ENCODE results near the gene KLHDC4.
"Not testable (repeated sequence)": the region's sequence is repeated elsewhere in the genome, so short reads cannot be mapped to it uniquely, and the experiment has no call there.

The KLHDC4 gene

DNA sequence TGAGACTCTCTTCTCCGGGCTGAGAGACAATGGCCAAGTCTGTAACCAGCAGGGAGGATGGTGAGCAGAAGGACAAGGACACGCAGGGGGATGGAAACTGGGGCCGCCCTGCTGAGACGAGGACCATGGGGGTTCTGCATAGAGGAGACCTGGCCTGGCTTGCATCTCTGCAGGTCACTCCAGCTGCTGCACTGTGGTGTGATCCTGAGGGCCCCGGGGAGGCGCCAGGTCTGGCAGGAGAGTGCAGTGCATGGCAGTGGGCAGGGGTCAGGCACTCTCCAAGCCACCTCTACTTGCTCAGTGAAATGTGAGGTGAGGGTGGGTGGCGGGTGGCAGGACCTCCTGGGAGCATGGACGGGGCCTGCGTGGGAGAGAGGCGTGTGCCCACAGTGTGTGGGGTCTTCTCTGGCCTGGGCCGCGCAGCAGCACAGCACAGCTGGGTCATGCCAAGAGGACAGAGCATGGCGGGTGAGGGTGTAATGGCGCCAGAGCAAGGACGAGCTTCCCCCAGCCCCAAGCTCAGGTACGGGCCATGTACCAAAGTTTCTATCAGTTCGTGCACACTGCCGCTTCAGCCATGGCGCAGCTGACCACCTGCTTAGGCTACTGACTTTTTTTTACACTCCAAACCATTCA is 43.1 kb downstream of the KLHDC4 start:
- Histone ChIP-seq H3K9ac (ENCODE audit: low read length in 5 of 5) (no peak overlapping the region), H3K4me1 (ENCODE audit: control insufficient read depth in 5 of 5, insufficient read depth in 5 of 5, low read length in 5 of 5) (peaks cover 0 to 5% (median 3%) of the 10 kb centered on the region in 5 donors), H3K36me3 (ENCODE audit: control insufficient read depth in 5 of 5, insufficient read depth in 5 of 5, low read length in 5 of 5) (peaks cover 0 to 49% (median 32%) of the 10 kb centered on the region in 5 donors), H3K27ac (ENCODE audit: low read depth, low read length) (no peak overlapping the region), H3K4me3 (ENCODE audit: low read depth in 1 of 5, low read length in 5 of 5) (no peak overlapping the region), H3K9me3 (ENCODE audit: control insufficient read depth in 5 of 5, low read length in 5 of 5) (no peaks in the 10 kb centered on the region), H3K27me3 (ENCODE audit: control insufficient read depth in 5 of 5, insufficient read depth in 4 of 5, low read length in 5 of 5) (no peaks in the 10 kb centered on the region)

DNA sequence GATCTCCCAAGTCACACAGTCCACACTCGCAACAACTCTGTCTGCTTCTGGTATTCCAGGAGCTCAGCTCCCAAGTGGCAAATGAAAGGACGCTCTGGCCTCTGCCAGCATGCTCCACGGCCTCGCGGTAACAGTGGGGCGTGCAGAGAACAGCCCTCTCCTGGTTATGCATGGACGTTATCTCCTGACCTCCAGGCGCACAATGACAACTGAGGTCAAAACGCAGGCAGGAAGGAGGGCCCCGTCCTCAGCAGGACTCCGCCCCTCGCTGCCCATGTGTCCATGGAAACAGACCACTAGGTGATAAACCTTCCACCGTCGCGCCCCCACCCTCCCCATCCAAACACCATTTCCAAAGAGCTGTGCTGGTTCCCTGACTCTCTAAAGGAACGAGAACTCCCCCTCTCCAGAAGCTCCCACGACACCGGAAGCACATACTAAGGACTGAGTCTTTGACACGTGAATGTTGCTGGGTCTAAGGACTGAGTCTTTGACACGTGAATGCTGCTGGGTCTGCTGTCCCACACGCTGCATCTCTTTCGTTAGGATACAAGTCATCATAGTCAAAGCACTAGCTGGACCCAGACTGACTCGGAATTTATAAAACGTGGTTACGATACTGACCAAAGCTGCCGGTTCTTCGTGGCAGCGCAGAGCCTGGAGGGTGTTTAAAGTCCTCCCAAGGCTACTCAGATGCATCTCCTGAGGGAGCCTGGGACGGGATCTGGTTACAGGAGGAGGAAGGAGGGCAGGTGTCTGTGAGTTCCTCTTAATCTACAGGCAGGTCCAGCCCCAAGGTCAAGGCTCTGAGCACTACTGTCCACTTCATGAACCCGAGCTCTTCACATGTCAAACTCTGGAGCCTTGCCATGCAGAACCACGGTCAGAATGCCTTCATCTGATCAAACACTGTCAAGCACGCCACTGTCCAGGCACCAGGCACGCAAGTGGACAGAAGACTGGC is 43.9 kb downstream of the KLHDC4 start:
- Histone ChIP-seq H3K36me3 (ENCODE audit: control insufficient read depth in 5 of 5, insufficient read depth in 5 of 5, low read length in 5 of 5) (peaks cover 3 to 50% (median 31%) of the 10 kb centered on the region in 5 donors), H3K27me3 (ENCODE audit: control insufficient read depth in 5 of 5, insufficient read depth in 4 of 5, low read length in 5 of 5) (no peaks in the 10 kb centered on the region), H3K4me1 (ENCODE audit: control insufficient read depth in 5 of 5, insufficient read depth in 5 of 5, low read length in 5 of 5) (peaks cover 0 to 5% (median 3%) of the 10 kb centered on the region in 5 donors), H3K4me3 (ENCODE audit: low read depth in 1 of 5, low read length in 5 of 5) (no peak overlapping the region), H3K9me3 (ENCODE audit: control insufficient read depth in 5 of 5, low read length in 5 of 5) (no peaks in the 10 kb centered on the region), H3K9ac (ENCODE audit: low read length in 5 of 5) (no peak overlapping the region), H3K27ac (ENCODE audit: low read depth, low read length) (no peak overlapping the region)

DNA sequence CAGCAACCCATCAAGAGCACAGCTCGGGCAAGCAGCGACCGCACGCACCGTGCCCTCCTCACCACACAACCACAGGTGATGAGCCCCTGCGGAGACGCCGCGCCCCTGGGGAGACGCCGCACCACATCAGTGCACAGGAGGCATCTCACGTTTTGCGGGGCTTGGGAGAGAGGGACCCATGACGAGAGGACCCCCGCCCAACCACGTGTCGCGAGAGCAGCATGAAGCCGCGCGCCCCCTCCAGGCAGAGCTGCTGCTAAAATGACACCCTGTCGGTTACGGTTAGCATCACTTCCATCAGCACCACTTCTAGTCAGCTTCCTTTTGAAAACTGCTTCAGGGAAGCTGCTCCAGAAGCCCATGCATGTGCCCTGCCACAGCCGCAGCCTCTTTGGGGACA is 45.3 kb downstream of the KLHDC4 start:
- peaks cover 0 to 5% (median 3%) of the 10 kb centered on the region in 5 donors for H3K4me1 ChIP-seq (ENCODE audit: control insufficient read depth in 5 of 5, insufficient read depth in 5 of 5, low read length in 5 of 5)

DNA sequence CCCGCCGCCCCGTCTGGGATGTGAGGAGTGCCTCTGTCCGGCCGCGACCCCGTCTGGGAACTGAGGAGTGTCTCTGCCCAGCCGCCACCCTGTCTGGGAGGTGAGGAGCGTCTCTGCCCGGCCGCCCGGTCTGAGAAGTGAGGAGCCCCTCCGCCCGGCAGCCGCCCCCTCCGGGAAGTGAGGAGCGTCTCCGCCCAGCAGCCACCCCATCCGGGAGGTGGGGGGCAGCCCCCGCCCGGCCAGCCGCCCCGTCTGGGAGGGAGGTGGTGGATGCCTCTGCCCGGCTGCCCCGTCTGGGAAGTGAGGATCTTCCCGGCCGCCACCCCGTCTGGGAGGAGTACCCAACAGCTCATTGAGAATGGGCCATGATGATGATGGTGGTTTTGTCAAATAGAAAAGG is 47.0 kb downstream of the KLHDC4 start:
- not testable (repeated sequence) for H3K9me3 ChIP-seq (ENCODE audit: control insufficient read depth in 5 of 5, low read length in 5 of 5); H3K4me1 ChIP-seq (ENCODE audit: control insufficient read depth in 5 of 5, insufficient read depth in 5 of 5, low read length in 5 of 5); H3K9ac ChIP-seq (ENCODE audit: low read length in 5 of 5); H3K4me3 ChIP-seq (ENCODE audit: low read depth in 1 of 5, low read length in 5 of 5); H3K27me3 ChIP-seq (ENCODE audit: control insufficient read depth in 5 of 5, insufficient read depth in 4 of 5, low read length in 5 of 5); H3K27ac ChIP-seq (ENCODE audit: low read depth, low read length)
- peaks cover 3 to 69% (median 56%) of the 10 kb centered on the region in 5 donors for H3K36me3 ChIP-seq (ENCODE audit: control insufficient read depth in 5 of 5, insufficient read depth in 5 of 5, low read length in 5 of 5)

More for the DNA sequence above, 45.3 kb downstream of the KLHDC4 start:
- H3K27me3 ChIP-seq (ENCODE audit: control insufficient read depth in 5 of 5, insufficient read depth in 4 of 5, low read length in 5 of 5), result no peaks in the 10 kb centered on the region
- H3K9ac ChIP-seq (ENCODE audit: low read length in 5 of 5), result no peak overlapping the region
- H3K4me3 ChIP-seq (ENCODE audit: low read depth in 1 of 5, low read length in 5 of 5), result no peak overlapping the region
- H3K9me3 ChIP-seq (ENCODE audit: control insufficient read depth in 5 of 5, low read length in 5 of 5), result no peaks in the 10 kb centered on the region
- H3K27ac ChIP-seq (ENCODE audit: low read depth, low read length), result no peak overlapping the region
- H3K36me3 ChIP-seq (ENCODE audit: control insufficient read depth in 5 of 5, insufficient read depth in 5 of 5, low read length in 5 of 5), result peaks cover 3 to 57% (median 41%) of the 10 kb centered on the region in 5 donors

DNA sequence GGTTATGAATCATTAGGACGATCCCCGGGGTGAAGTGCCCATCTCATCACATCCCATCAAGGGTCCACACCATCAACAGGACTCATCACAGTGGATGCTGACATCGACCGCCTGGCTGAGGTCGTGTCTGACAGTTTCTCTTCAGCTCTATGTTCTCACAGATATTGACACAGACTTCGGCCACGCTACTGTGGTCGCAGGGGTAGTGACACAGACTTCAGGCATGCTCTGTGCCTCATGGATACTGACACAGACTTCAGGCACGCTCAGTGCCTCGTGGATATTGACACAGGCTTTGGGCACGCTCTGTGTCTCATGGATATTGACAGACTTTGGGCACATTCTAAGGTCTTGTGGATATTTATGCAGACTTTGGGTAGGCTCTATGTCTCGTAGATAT is 50.1 kb downstream of the KLHDC4 start:
- Histone ChIP-seq H3K9me3 (ENCODE audit: control insufficient read depth in 5 of 5, low read length in 5 of 5) (no peaks in the 10 kb centered on the region), H3K4me1 (ENCODE audit: control insufficient read depth in 5 of 5, insufficient read depth in 5 of 5, low read length in 5 of 5) (no peaks in the 10 kb centered on the region), H3K27me3 (ENCODE audit: control insufficient read depth in 5 of 5, insufficient read depth in 4 of 5, low read length in 5 of 5) (no peaks in the 10 kb centered on the region), H3K36me3 (ENCODE audit: control insufficient read depth in 5 of 5, insufficient read depth in 5 of 5, low read length in 5 of 5) (peaks cover 3 to 75% (median 51%) of the 10 kb centered on the region in 5 donors), H3K9ac (ENCODE audit: low read length in 5 of 5) (no peak overlapping the region), H3K27ac (ENCODE audit: low read depth, low read length) (no peak overlapping the region), H3K4me3 (ENCODE audit: low read depth in 1 of 5, low read length in 5 of 5) (no peak overlapping the region)

DNA sequence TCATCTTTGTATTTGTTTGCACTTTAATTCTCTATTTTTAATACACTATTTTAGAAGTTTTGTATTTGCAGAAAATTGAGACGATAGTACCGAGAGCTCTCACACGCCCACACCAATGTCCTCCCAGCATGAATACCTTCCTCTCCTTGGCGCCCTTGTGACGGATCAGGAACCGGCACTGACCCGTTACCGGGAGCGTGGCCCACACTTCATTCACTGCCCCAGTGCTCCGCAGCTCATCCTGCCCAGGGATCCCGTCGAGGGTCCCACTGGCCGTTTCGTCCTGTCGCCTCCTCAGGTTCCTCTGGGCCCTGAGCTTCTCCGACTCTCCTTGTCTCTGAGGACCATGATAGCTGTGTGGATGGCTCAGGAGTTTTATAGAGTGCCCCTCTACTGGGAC is 50.6 kb downstream of the KLHDC4 start:
- no peak overlapping the region for H3K27ac ChIP-seq (ENCODE audit: low read depth, low read length)
- H3K9ac ChIP-seq (ENCODE audit: low read length in 5 of 5), result no peak overlapping the region
- H3K27me3 ChIP-seq (ENCODE audit: control insufficient read depth in 5 of 5, insufficient read depth in 4 of 5, low read length in 5 of 5), result no peaks in the 10 kb centered on the region
- H3K4me3 ChIP-seq (ENCODE audit: low read depth in 1 of 5, low read length in 5 of 5), result no peak overlapping the region
- H3K4me1 ChIP-seq (ENCODE audit: control insufficient read depth in 5 of 5, insufficient read depth in 5 of 5, low read length in 5 of 5), result no peaks in the 10 kb centered on the region
- peaks cover 3 to 75% (median 54%) of the 10 kb centered on the region in 5 donors for H3K36me3 ChIP-seq (ENCODE audit: control insufficient read depth in 5 of 5, insufficient read depth in 5 of 5, low read length in 5 of 5)
- no peaks in the 10 kb centered on the region for H3K9me3 ChIP-seq (ENCODE audit: control insufficient read depth in 5 of 5, low read length in 5 of 5)

DNA sequence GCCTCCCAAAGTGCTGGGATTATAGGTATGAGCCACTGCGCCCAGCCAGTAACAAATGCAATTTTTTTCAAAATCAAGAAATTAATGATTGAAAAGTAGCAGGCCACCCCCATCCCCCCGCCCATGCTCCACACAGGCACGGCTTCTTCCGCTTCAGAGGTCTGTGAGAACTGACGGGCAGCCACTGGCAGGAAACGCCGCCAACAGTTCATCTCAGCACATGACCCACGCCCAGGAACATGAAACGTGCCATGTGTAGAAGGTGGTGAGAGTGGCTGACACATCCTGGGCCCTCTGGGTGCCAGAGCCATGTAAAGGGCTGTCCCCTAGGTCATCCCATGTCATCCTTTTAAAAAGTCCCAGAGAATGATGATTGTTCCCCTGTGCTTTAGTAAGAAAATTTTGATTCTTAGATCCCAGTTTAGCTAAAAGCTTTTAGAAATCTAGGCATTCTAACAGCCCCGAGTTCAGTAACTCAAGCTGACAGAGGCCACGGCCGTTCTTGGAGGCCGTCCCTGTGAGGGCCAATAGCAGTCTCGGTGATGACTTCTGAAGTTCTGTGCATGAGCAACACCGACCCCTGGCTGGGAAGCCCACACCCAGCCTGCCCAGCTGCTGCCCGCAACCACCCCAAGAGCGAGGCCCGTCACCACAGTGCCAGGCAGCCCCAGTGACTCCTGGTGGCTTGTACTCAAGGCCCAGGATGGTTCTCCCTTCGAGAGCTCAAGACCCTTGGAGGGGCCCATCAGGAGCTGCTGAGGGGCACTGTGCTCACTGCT is 52.1 kb downstream of the KLHDC4 start:
- no peak overlapping the region for H3K9ac ChIP-seq (ENCODE audit: low read length in 5 of 5)
- no peaks in the 10 kb centered on the region for H3K27me3 ChIP-seq (ENCODE audit: control insufficient read depth in 5 of 5, insufficient read depth in 4 of 5, low read length in 5 of 5)
- no peaks in the 10 kb centered on the region for H3K4me1 ChIP-seq (ENCODE audit: control insufficient read depth in 5 of 5, insufficient read depth in 5 of 5, low read length in 5 of 5)
- H3K4me3 ChIP-seq (ENCODE audit: low read depth in 1 of 5, low read length in 5 of 5), result no peak overlapping the region
- peaks cover 3 to 85% (median 68%) of the 10 kb centered on the region in 5 donors for H3K36me3 ChIP-seq (ENCODE audit: control insufficient read depth in 5 of 5, insufficient read depth in 5 of 5, low read length in 5 of 5)
- no peaks in the 10 kb centered on the region for H3K9me3 ChIP-seq (ENCODE audit: control insufficient read depth in 5 of 5, low read length in 5 of 5)
- no peak overlapping the region for H3K27ac ChIP-seq (ENCODE audit: low read depth, low read length)

DNA sequence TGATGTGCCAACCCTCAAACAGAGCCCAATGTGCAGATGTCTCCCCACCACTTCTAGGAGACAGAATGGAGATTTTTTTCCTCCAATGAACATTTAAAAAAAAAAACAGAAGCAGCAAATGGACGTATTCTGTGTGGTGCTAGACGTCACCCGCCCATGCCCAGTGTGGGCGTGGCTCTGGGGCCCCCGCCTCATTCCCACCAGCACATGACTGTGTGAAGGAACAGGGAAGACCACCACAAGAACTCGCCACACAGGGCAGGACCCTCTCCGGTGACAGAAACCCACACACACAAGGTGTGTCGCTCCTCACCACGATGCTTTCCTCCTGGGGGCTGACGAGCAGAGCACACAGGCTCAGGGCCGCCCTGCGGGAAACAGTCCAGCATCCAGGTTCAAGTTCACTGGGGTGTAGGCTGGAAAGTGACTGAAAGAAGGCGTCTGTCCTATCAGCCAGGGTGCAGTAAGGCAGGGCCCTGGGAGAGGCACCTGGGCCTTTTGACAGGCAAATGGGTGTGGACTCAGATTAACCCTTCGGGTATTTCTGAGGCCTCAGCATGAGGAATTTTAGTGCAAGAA is 53.5 kb downstream of the KLHDC4 start:
- Histone ChIP-seq H3K4me3 (ENCODE audit: low read depth in 1 of 5, low read length in 5 of 5) (no peak overlapping the region), H3K9ac (ENCODE audit: low read length in 5 of 5) (no peak overlapping the region), H3K27ac (ENCODE audit: low read depth, low read length) (no peak overlapping the region), H3K9me3 (ENCODE audit: control insufficient read depth in 5 of 5, low read length in 5 of 5) (no peaks in the 10 kb centered on the region), H3K27me3 (ENCODE audit: control insufficient read depth in 5 of 5, insufficient read depth in 4 of 5, low read length in 5 of 5) (no peaks in the 10 kb centered on the region), H3K4me1 (ENCODE audit: control insufficient read depth in 5 of 5, insufficient read depth in 5 of 5, low read length in 5 of 5) (no peaks in the 10 kb centered on the region), H3K36me3 (ENCODE audit: control insufficient read depth in 5 of 5, insufficient read depth in 5 of 5, low read length in 5 of 5) (peaks cover 0 to 92% (median 73%) of the 10 kb centered on the region in 5 donors)

DNA sequence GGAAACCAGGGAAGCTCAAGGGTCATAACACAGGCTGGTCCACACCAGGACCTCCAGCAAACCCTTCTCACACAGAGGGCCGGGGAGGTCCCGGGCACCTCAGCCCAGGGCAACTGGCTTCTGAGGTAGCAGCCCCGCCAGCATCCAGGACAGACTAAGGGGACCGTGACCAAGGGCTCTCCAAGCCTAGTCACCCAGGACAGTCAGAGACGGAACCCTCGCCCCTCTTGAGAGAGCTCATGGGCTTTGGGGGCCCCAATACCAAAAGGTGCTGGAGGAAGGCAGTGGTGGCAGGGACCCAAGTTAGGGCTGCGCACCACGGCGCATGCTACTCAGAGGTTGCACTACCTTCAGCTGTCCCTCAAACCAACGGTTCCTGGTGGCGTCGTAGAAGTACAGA is 54.9 kb downstream of the KLHDC4 start:
- Histone ChIP-seq H3K27me3 (ENCODE audit: control insufficient read depth in 5 of 5, insufficient read depth in 4 of 5, low read length in 5 of 5) (no peaks in the 10 kb centered on the region), H3K9me3 (ENCODE audit: control insufficient read depth in 5 of 5, low read length in 5 of 5) (no peaks in the 10 kb centered on the region), H3K4me3 (ENCODE audit: low read depth in 1 of 5, low read length in 5 of 5) (no peak overlapping the region), H3K9ac (ENCODE audit: low read length in 5 of 5) (no peak overlapping the region), H3K36me3 (ENCODE audit: control insufficient read depth in 5 of 5, insufficient read depth in 5 of 5, low read length in 5 of 5) (peaks cover 0 to 92% (median 67%) of the 10 kb centered on the region in 5 donors), H3K27ac (ENCODE audit: low read depth, low read length) (no peak overlapping the region), H3K4me1 (ENCODE audit: control insufficient read depth in 5 of 5, insufficient read depth in 5 of 5, low read length in 5 of 5) (no peaks in the 10 kb centered on the region)

Data from subcutaneous abdominal adipose tissue (tissue), 5 donors.